H9 (cell line): Measurements from ENCODE around the gene PUDP. TPM values are rescaled to one million over a fixed set of nuclear protein-coding genes. Genes with fewer than 3 reads are reported as not detected.

Source experiments
- DNase-seq: peaks from one replicate; pipeline ENCODE4 v3.0.0-alpha.2; 2017
- H2AFZ ChIP-seq: one replicate; pipeline ENCODE4 v1.6.1; 2013; ENCODE audit warnings: mild to moderate bottlenecking, low read length, control low read depth, moderate library complexity
- H2AK5ac ChIP-seq: 2 replicates; pipeline ENCODE4 v1.6.1; 2013; ENCODE audit warnings: low read length, control low read depth, mixed read lengths; ENCODE audit not compliant: insufficient read length
- H2BK120ac ChIP-seq: one replicate; pipeline ENCODE4 v1.6.1; 2013; ENCODE audit warnings: low read depth, mild to moderate bottlenecking, low read length, control low read depth, inconsistent platforms; ENCODE audit not compliant: poor library complexity, severe bottlenecking
- H2BK12ac ChIP-seq: 2 replicates; pipeline ENCODE4 v1.6.1; 2013; ENCODE audit warnings: low read length, control low read depth, mixed read lengths, low read depth; ENCODE audit not compliant: insufficient read length
- H2BK15ac ChIP-seq: 2 replicates; pipeline ENCODE4 v1.6.1; 2013; ENCODE audit warnings: low read depth, low read length, control low read depth
- H2BK20ac ChIP-seq: one replicate; pipeline ENCODE4 v1.6.1; 2013; ENCODE audit warnings: low read depth, mild to moderate bottlenecking, low read length, control low read depth, inconsistent platforms; ENCODE audit not compliant: poor library complexity, severe bottlenecking
- H2BK5ac ChIP-seq: 2 replicates; pipeline ENCODE4 v1.6.1; 2013; ENCODE audit warnings: low read length, control low read depth, mixed read lengths; ENCODE audit not compliant: insufficient read length
- H3K14ac ChIP-seq: 2 replicates; pipeline ENCODE4 v1.6.1; 2013; ENCODE audit warnings: low read length, control low read depth; ENCODE audit not compliant: insufficient read depth
- H3K18ac ChIP-seq: 2 replicates; pipeline ENCODE4 v1.6.1; 2013; ENCODE audit warnings: low read depth, mild to moderate bottlenecking, mixed read lengths, low read length, control low read depth; ENCODE audit not compliant: insufficient read length
- H3K23ac ChIP-seq: 2 replicates; pipeline ENCODE4 v1.6.1; 2013; ENCODE audit warnings: low read length, control low read depth, mixed read lengths, low read depth; ENCODE audit not compliant: insufficient read length
- H3K23me2 ChIP-seq: 2 replicates; pipeline ENCODE4 v1.6.1; 2013; ENCODE audit warnings: low read depth, mild to moderate bottlenecking, mixed read lengths, low read length, control low read depth; ENCODE audit not compliant: insufficient read length, poor library complexity, severe bottlenecking
- H3K27ac ChIP-seq: 2 replicates; pipeline ENCODE4 v1.5.1; 2013; ENCODE audit warnings: low read length, control low read depth, mixed read lengths, low read depth; ENCODE audit not compliant: insufficient read length
- H3K27me3 ChIP-seq: 2 replicates; pipeline ENCODE4 v1.6.1; 2013; ENCODE audit warnings: low read length, control low read depth, inconsistent platforms; ENCODE audit not compliant: insufficient read depth
- H3K4ac ChIP-seq: 2 replicates; pipeline ENCODE4 v1.6.1; 2013; ENCODE audit warnings: low read depth, mild to moderate bottlenecking, control low read depth, inconsistent platforms, low read length, moderate library complexity
- H3K4me1 ChIP-seq: 2 replicates; pipeline ENCODE4 v1.6.1; 2013; ENCODE audit warnings: low read length, control low read depth, inconsistent platforms; ENCODE audit not compliant: insufficient read depth
- H3K4me2 ChIP-seq: 2 replicates; pipeline ENCODE4 v1.6.1; 2013; ENCODE audit warnings: low read length, control low read depth, mixed read lengths; ENCODE audit not compliant: insufficient read length, insufficient read depth
- H3K56ac ChIP-seq: 2 replicates; pipeline ENCODE4 v1.6.1; 2013; ENCODE audit warnings: low read depth, mild to moderate bottlenecking, mixed read lengths, low read length, control low read depth; ENCODE audit not compliant: insufficient read length
- H3K79me1 ChIP-seq: 2 replicates; pipeline ENCODE4 v1.6.1; 2013; ENCODE audit warnings: low read depth, mild to moderate bottlenecking, moderate library complexity, low read length, control low read depth, inconsistent platforms; ENCODE audit not compliant: insufficient read depth, poor library complexity, severe bottlenecking
- H3K79me2 ChIP-seq: 2 replicates; pipeline ENCODE4 v1.6.1; 2013; ENCODE audit warnings: low read length, control low read depth, inconsistent platforms; ENCODE audit not compliant: insufficient read depth
- H3K9ac ChIP-seq: 2 replicates; pipeline ENCODE4 v1.6.1; 2013; ENCODE audit warnings: low read length, control low read depth, mixed read lengths; ENCODE audit not compliant: insufficient read length; ENCODE audit errors: extremely low read depth
- H3K9me3 ChIP-seq: one replicate; pipeline ENCODE4 v1.6.1; 2013; ENCODE audit warnings: low read depth, low read length, inconsistent platforms; ENCODE audit not compliant: control insufficient read depth
- H3T11ph ChIP-seq: one replicate; pipeline ENCODE4 v1.6.1; 2013; ENCODE audit warnings: mild to moderate bottlenecking, low read length, control low read depth, inconsistent platforms
- H4K20me1 ChIP-seq: one replicate; pipeline ENCODE4 v1.6.1; 2013; ENCODE audit not compliant: control insufficient read depth, insufficient read length, insufficient read depth
- H4K5ac ChIP-seq: 2 replicates; pipeline ENCODE4 v1.6.1; 2013; ENCODE audit warnings: low read depth, mild to moderate bottlenecking, mixed read lengths, low read length, control low read depth; ENCODE audit not compliant: insufficient read length
- H4K8ac ChIP-seq: replicated peaks from 2 replicates; pipeline ENCODE4 v1.6.1; 2013; ENCODE audit warnings: low read length, control low read depth, mixed read lengths, low read depth; ENCODE audit not compliant: insufficient read length
- H4K91ac ChIP-seq: 2 replicates; pipeline ENCODE4 v1.6.1; 2013; ENCODE audit warnings: low read depth, mild to moderate bottlenecking, moderate library complexity, mixed read lengths, low read length, control low read depth; ENCODE audit not compliant: insufficient read length
- H3K27ac Mint-ChIP-seq, 3 experiments: 2 replicates in 2 of 3; 3 replicates in 1 of 3; pipeline ENCODE4 v1.8.0; 2020 to 2021; ENCODE audit warnings: mixed read lengths in 3 of 3, mild to moderate bottlenecking in 1 of 3, moderate library complexity in 1 of 3
- H3K27me3 Mint-ChIP-seq: 2 replicates; pipeline ENCODE4 v1.8.0; 2021; ENCODE audit warnings: low read depth, mild to moderate bottlenecking, moderate library complexity, mixed read lengths
- H3K36me3 Mint-ChIP-seq, 3 experiments: 2 replicates in 2 of 3; 3 replicates in 1 of 3; pipeline ENCODE4 v1.8.0; 2020 to 2021; ENCODE audit warnings: low read depth in 3 of 3, mixed read lengths in 3 of 3; ENCODE audit not compliant: insufficient read depth in 1 of 3
- H3K4me1 Mint-ChIP-seq, 2 experiments: 2 replicates each; pipeline ENCODE4 v1.8.0; 2020; ENCODE audit warnings: mixed read lengths in 2 of 2
- H3K4me3 Mint-ChIP-seq, 2 experiments: 2 replicates in 1 of 2; 3 replicates in 1 of 2; pipeline ENCODE4 v1.8.0; 2020 to 2021; ENCODE audit warnings: mild to moderate bottlenecking in 2 of 2, mixed read lengths in 2 of 2, moderate library complexity in 1 of 2
- H3K9me3 Mint-ChIP-seq, 2 experiments: 2 replicates in 1 of 2; 3 replicates in 1 of 2; pipeline ENCODE4 v1.8.0; 2020; ENCODE audit warnings: mild to moderate bottlenecking in 2 of 2, mixed read lengths in 2 of 2, moderate library complexity in 1 of 2
- WGBS: extraction: QIAGEN DNeasy Blood & Tissue Kit; methylation state at CpG from one replicate; pipeline ENCODE4 v1.1.7; 2013; ENCODE audit warnings: missing lambda C conversion rate, low lambda C conversion rate, mixed read lengths; ENCODE audit not compliant: insufficient read length; ENCODE audit errors: extremely low coverage; 5-methylcytosine and 5-hydroxymethylcytosine counted together
- total RNA-seq: library from RNA; stranded (reverse); gene quantifications from 2 replicates; pipeline ENCODE4 v1.2.1, GENCODE V29; 2021
- TF ChIP-seq, protein P1 (sequence below): fragments of 200-600 bp; sonication (generic); conservative IDR thresholded peaks from 3 replicates; pipeline ENCODE4 v1.8.0; 2021; ENCODE audit warnings: antibody characterized with exemption, mild to moderate bottlenecking

The PUDP gene
- total RNA-seq, 1 experiment from 2014 or later, result 46.3 TPM

DNA sequence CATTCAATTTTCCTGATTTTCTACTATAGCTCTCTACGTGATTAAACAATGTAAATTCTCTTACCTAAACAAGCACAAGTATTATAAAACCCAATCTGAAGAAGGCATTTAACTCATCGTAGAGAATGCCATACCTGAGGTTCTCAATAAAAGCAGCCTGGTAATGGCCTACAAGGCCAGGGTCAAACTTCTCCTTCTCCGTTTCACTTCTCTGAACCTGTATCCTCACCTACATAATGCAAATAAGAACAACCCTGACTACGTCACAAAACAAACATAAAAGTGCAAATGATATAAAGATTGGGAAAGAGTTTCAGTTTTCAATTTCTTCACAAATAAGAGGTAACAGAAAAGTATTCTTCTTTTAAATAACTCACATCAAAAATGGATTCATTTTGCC lies 56.0 kb downstream of the PUDP start:
- H3K14ac ChIP-seq, result no peak overlapping the region
- no peaks in the 10 kb centered on the region for H3K23me2 ChIP-seq
- no peaks in the 10 kb centered on the region; a peak in 1 of 5 replicates for H3K9me3 Mint-ChIP-seq
- no peaks in the 10 kb centered on the region for H3K27me3 ChIP-seq
- H3K23ac ChIP-seq, result no peak overlapping the region
- WGBS, result no CpG with 5 or more reads among the region's 4 CpGs
- no peaks in the 10 kb centered on the region for H4K20me1 ChIP-seq
- H3T11ph ChIP-seq, result no peak overlapping the region
- H2BK12ac ChIP-seq, result no peak overlapping the region
- peaks cover 0 to 5% (median 3%) of the 10 kb centered on the region in 3 experiments; a peak in 2 of 7 replicates for H3K36me3 Mint-ChIP-seq
- no peaks in the 10 kb centered on the region for H3K79me2 ChIP-seq
- H3K4me2 ChIP-seq, result no peak overlapping the region
- H3K4ac ChIP-seq, result no peak overlapping the region
- H2AK5ac ChIP-seq, result no peak overlapping the region
- no peaks in the 10 kb centered on the region for H3K79me1 ChIP-seq
- no peak overlapping the region for H4K5ac ChIP-seq
- H3K18ac ChIP-seq, result no peak overlapping the region
- no peak overlapping the region for H3K4me3 Mint-ChIP-seq
- H3K27me3 Mint-ChIP-seq, result no peaks in the 10 kb centered on the region
- no peak overlapping the region for H2BK15ac ChIP-seq
- H2BK20ac ChIP-seq, result no peak overlapping the region
- H3K56ac ChIP-seq, result no peak overlapping the region
- H3K27ac ChIP-seq, result no peak overlapping the region
- H3K9me3 ChIP-seq, result no peaks in the 10 kb centered on the region
- DNase-seq, result no peak
- H2BK5ac ChIP-seq, result no peak overlapping the region
- no peak overlapping the region for H3K27ac Mint-ChIP-seq
- H2BK120ac ChIP-seq, result no peak overlapping the region
- no peak overlapping the region for H3K9ac ChIP-seq
- peaks cover 2% of the 10 kb centered on the region; the same call in 1 of the 2 replicates for H3K4me1 ChIP-seq
- no peak overlapping the region for H4K91ac ChIP-seq
- H3K4me1 Mint-ChIP-seq, result peaks cover 21 to 27% of the 10 kb centered on the region in 2 experiments
- H4K8ac ChIP-seq, result no peak overlapping the region
- TF ChIP-seq, protein P1, sequence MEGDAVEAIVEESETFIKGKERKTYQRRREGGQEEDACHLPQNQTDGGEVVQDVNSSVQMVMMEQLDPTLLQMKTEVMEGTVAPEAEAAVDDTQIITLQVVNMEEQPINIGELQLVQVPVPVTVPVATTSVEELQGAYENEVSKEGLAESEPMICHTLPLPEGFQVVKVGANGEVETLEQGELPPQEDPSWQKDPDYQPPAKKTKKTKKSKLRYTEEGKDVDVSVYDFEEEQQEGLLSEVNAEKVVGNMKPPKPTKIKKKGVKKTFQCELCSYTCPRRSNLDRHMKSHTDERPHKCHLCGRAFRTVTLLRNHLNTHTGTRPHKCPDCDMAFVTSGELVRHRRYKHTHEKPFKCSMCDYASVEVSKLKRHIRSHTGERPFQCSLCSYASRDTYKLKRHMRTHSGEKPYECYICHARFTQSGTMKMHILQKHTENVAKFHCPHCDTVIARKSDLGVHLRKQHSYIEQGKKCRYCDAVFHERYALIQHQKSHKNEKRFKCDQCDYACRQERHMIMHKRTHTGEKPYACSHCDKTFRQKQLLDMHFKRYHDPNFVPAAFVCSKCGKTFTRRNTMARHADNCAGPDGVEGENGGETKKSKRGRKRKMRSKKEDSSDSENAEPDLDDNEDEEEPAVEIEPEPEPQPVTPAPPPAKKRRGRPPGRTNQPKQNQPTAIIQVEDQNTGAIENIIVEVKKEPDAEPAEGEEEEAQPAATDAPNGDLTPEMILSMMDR, result no peak
- H2AFZ ChIP-seq, result no peak overlapping the region
